H1 (cell line): ENCODE measurements around the gene TOMM5. TPM values are rescaled to one million over a fixed set of nuclear protein-coding genes. Genes with fewer than 3 reads are reported as not detected.

Experiments
- CTCF ChIA-PET: fragments of 300-600 bp; sonication (Branson Sonifier 250); formaldehyde crosslinking; loops from one replicate; lab custom pipeline; 2021; ENCODE audit not compliant: partially characterized antibody; lab: Charles Lee
- POLR2A ChIA-PET: fragments of 300-600 bp; sonication (Branson Sonifier 250); formaldehyde crosslinking; loops from one replicate; lab custom pipeline; 2021; ENCODE audit warnings: inconsistent platforms; ENCODE audit not compliant: partially characterized antibody; lab: Charles Lee
- DNase-seq, 2 experiments: peaks; one replicate each; pipeline versions ENCODE4 v3.0.0 to v3.0.0-alpha.2; 2010 to 2022; ENCODE audit warnings: low spot score in 2 of 2, low read depth in 1 of 2, mixed read lengths in 1 of 2
- FAIRE-seq: peaks from 2 replicates; lab custom pipeline; 2011; peaks lifted over from hg19 to GRCh38; lab: Jason Lieb, UNC
- H2AFZ ChIP-seq: 2 replicates; pipeline ENCODE4 v1.8.1; 2012; ENCODE audit warnings: low read length, inconsistent platforms
- H2AK5ac ChIP-seq: 2 replicates; pipeline ENCODE4 v1.6.1; 2013; ENCODE audit warnings: low read depth, low read length
- H2BK120ac ChIP-seq: replicated peaks from 2 replicates; pipeline ENCODE3; 2013; ENCODE audit warnings: low read depth, low read length, inconsistent platforms
- H2BK12ac ChIP-seq: 2 replicates; pipeline ENCODE4 v1.6.1; 2013; ENCODE audit warnings: low read depth, low read length
- H2BK15ac ChIP-seq: 2 replicates; pipeline ENCODE4 v1.6.1; 2013; ENCODE audit warnings: low read length
- H2BK20ac ChIP-seq: 2 replicates; pipeline ENCODE4 v1.6.1; 2013; ENCODE audit warnings: low read length
- H2BK5ac ChIP-seq: 2 replicates; pipeline ENCODE4 v1.6.1; 2013; ENCODE audit warnings: low read depth, low read length
- H3K14ac ChIP-seq: 2 replicates; pipeline ENCODE4 v1.6.1; 2013; ENCODE audit warnings: inconsistent platforms; ENCODE audit not compliant: insufficient read length
- H3K18ac ChIP-seq: 2 replicates; pipeline ENCODE4 v1.6.1; 2013; ENCODE audit warnings: low read length; ENCODE audit errors: extremely low read depth
- H3K23ac ChIP-seq: 2 replicates; pipeline ENCODE4 v1.6.1; 2013; ENCODE audit warnings: inconsistent platforms; ENCODE audit not compliant: insufficient read length
- H3K23me2 ChIP-seq: 2 replicates; pipeline ENCODE4 v1.6.1; 2013; ENCODE audit warnings: low read depth, low read length
- H3K27ac ChIP-seq: 2 replicates; pipeline ENCODE4 v1.6.1; 2011; ENCODE audit warnings: low read depth, low read length, inconsistent platforms
- H3K27me3 ChIP-seq, 4 experiments: replicated peaks in 1 of 4; 1 replicate in 1 of 4; 2 replicates in 3 of 4; pipeline versions ENCODE4 v1.6.1 to v1.8.1; 2011 to 2013; ENCODE audit warnings: low read length in 3 of 4, mild to moderate bottlenecking in 3 of 4, inconsistent platforms in 2 of 4, mixed read lengths in 2 of 4, moderate library complexity in 1 of 4; ENCODE audit not compliant: control insufficient read depth in 3 of 4, insufficient read depth in 3 of 4; ENCODE audit errors: extremely low read depth in 1 of 4
- H3K36me3 ChIP-seq, 4 experiments: 2 replicates each; pipeline versions ENCODE4 v1.6.1 to v1.8.1; 2011 to 2013; ENCODE audit warnings: mild to moderate bottlenecking in 4 of 4, low read length in 3 of 4, moderate library complexity in 2 of 4, control low read depth in 1 of 4, inconsistent platforms in 1 of 4; ENCODE audit not compliant: insufficient read depth in 4 of 4, control insufficient read depth in 2 of 4
- H3K4ac ChIP-seq: replicated peaks from 2 replicates; pipeline ENCODE3; 2013; ENCODE audit warnings: low read length, low read depth, mixed read lengths, inconsistent platforms; ENCODE audit not compliant: insufficient read length
- H3K4me1 ChIP-seq, 4 experiments: replicated peaks in 1 of 4; 1 replicate in 1 of 4; 2 replicates in 3 of 4; pipeline versions ENCODE4 v1.6.1 to v1.8.1; 2011 to 2013; ENCODE audit warnings: low read length in 3 of 4, inconsistent platforms in 2 of 4, mixed read lengths in 1 of 4; ENCODE audit not compliant: insufficient read depth in 4 of 4, control insufficient read depth in 3 of 4
- H3K4me2 ChIP-seq, 2 experiments: 2 replicates each; pipeline versions ENCODE4 v1.6.1 to v1.8.1; 2011 to 2013; ENCODE audit warnings: low read depth in 2 of 2, low read length in 2 of 2, control low read depth in 1 of 2, inconsistent platforms in 1 of 2, mild to moderate bottlenecking in 1 of 2; ENCODE audit not compliant: insufficient read depth in 1 of 2
- H3K4me3 ChIP-seq, 4 experiments: fragments of 200-600, 300-600 bp in 1 of 4; sonication (generic), shearing (Covaris generic), sonication (Bioruptor Twin) in 1 of 4; 2 replicates each; pipeline versions ENCODE4 v1.5.1 to v1.8.1; 2011 to 2016; ENCODE audit warnings: low read length in 4 of 4, low read depth in 3 of 4, control low read depth in 2 of 4, inconsistent platforms in 2 of 4, mild to moderate bottlenecking in 2 of 4, mixed read lengths in 1 of 4, moderate library complexity in 1 of 4; ENCODE audit not compliant: insufficient read depth in 2 of 4; ENCODE audit errors: extremely low read depth in 1 of 4
- H3K56ac ChIP-seq: replicated peaks from 2 replicates; pipeline ENCODE3; 2013; ENCODE audit warnings: low read depth, mild to moderate bottlenecking, mixed read lengths, low read length, inconsistent platforms; ENCODE audit not compliant: insufficient read length
- H3K79me1 ChIP-seq: 2 replicates; pipeline ENCODE4 v1.6.1; 2013; ENCODE audit warnings: low read depth, low read length, control low read depth
- H3K79me2 ChIP-seq, 2 experiments: 2 replicates each; pipeline versions ENCODE4 v1.6.1 to v1.8.1; 2012 to 2013; ENCODE audit warnings: low read length in 2 of 2, mild to moderate bottlenecking in 2 of 2, inconsistent platforms in 1 of 2; ENCODE audit not compliant: insufficient read depth in 2 of 2, control insufficient read depth in 1 of 2
- H3K9ac ChIP-seq, 4 experiments: replicated peaks in 1 of 4; 1 replicate in 1 of 4; 2 replicates in 3 of 4; pipeline versions ENCODE4 v1.6.1 to v1.8.1; 2011 to 2013; ENCODE audit warnings: low read depth in 3 of 4, low read length in 3 of 4, control low read depth in 2 of 4, mild to moderate bottlenecking in 2 of 4, moderate library complexity in 2 of 4, inconsistent platforms in 1 of 4; ENCODE audit errors: extremely low read depth in 1 of 4
- H3K9me3 ChIP-seq, 2 experiments: 2 replicates each; pipeline versions ENCODE4 v1.6.1 to v1.8.1; 2012 to 2013; ENCODE audit warnings: mild to moderate bottlenecking in 2 of 2, moderate library complexity in 2 of 2, control low read depth in 1 of 2, inconsistent platforms in 1 of 2, low read depth in 1 of 2, low read length in 1 of 2, mixed read lengths in 1 of 2; ENCODE audit not compliant: insufficient read depth in 2 of 2
- H4K20me1 ChIP-seq, 2 experiments: replicated peaks in 1 of 2; 2 replicates each; pipeline versions ENCODE3 to v1.8.1; 2011 to 2013; ENCODE audit warnings: inconsistent platforms in 2 of 2, low read length in 2 of 2, mild to moderate bottlenecking in 1 of 2; ENCODE audit not compliant: insufficient read depth in 2 of 2, control insufficient read depth in 1 of 2
- H4K5ac ChIP-seq: 2 replicates; pipeline ENCODE4 v1.6.1; 2013; ENCODE audit warnings: low read length, low read depth, mixed read lengths, inconsistent platforms; ENCODE audit not compliant: insufficient read length
- H4K8ac ChIP-seq: 2 replicates; pipeline ENCODE4 v1.8.0; 2013; ENCODE audit warnings: mild to moderate bottlenecking, moderate library complexity, low read length, inconsistent platforms; ENCODE audit not compliant: insufficient read depth; ENCODE audit errors: extremely low read depth
- H4K91ac ChIP-seq: replicated peaks from 2 replicates; pipeline ENCODE3; 2013; ENCODE audit warnings: low read length, mixed read lengths, inconsistent platforms; ENCODE audit not compliant: insufficient read length
- CHD2 ChIP-seq: IDR thresholded peaks from 2 replicates; pipeline ENCODE4 v1.6.1; 2012; ENCODE audit warnings: low read length, improper control_type of control experiment
- CTCF ChIP-seq, 3 experiments: IDR thresholded peaks; 1 replicate in 2 of 3; 2 replicates in 1 of 3; pipeline versions ENCODE4 v1.5.1 to v1.6.1; 2011; ENCODE audit warnings: low read length in 3 of 3, mild to moderate bottlenecking in 3 of 3, inconsistent platforms in 2 of 3, low read depth in 1 of 3, moderate library complexity in 1 of 3; ENCODE audit not compliant: insufficient read depth in 1 of 3; ENCODE audit errors: control extremely low read depth in 1 of 3
- KDM1A ChIP-seq: fragments of 200-600, 300-600 bp; sonication (generic); IDR thresholded peaks from 2 replicates; pipeline ENCODE4 v1.7.1; 2016; ENCODE audit warnings: mild to moderate bottlenecking, low read length, borderline replicate concordance
- KDM4A ChIP-seq: IDR thresholded peaks from one replicate; pipeline ENCODE4 v1.7.1; 2012; ENCODE audit warnings: low read depth, mild to moderate bottlenecking, moderate library complexity, low read length, inconsistent platforms; ENCODE audit not compliant: severe bottlenecking
- PHF8 ChIP-seq: fragments of 200-600 bp; sonication (generic); conservative IDR thresholded peaks from 2 replicates; pipeline ENCODE4 v1.7.1; 2012; ENCODE audit warnings: low read depth, mild to moderate bottlenecking, inconsistent platforms, low read length, moderate library complexity
- RBBP5 ChIP-seq: IDR thresholded peaks from 2 replicates; pipeline ENCODE4 v1.7.1; 2012; ENCODE audit warnings: low read depth, mild to moderate bottlenecking, inconsistent platforms, low read length, moderate library complexity, borderline replicate concordance
- SIN3A ChIP-seq, 2 experiments: IDR thresholded peaks in 1 of 2; conservative IDR thresholded peaks in 1 of 2; 2 replicates each; pipeline ENCODE4 v1.6.1; 2011 to 2012; ENCODE audit warnings: low read length in 2 of 2, improper control_type of control experiment in 1 of 2, low read depth in 1 of 2, mild to moderate bottlenecking in 1 of 2
- SP2 ChIP-seq: IDR thresholded peaks from 2 replicates; pipeline ENCODE4 v1.6.1; 2012; ENCODE audit warnings: mild to moderate bottlenecking, low read length, inconsistent platforms
- WGBS, 2 experiments: shearing (Covaris generic) in 1 of 2; methylation state at CpG; one replicate each; pipeline versions ENCODE4 v1.1.6 to v1.1.7; 2013 to 2015; ENCODE audit warnings: low lambda C conversion rate in 2 of 2, mixed read lengths in 2 of 2, inconsistent platforms in 1 of 2, low coverage in 1 of 2, missing lambda C conversion rate in 1 of 2; ENCODE audit not compliant: insufficient replicate concordance in 2 of 2, insufficient coverage in 1 of 2, insufficient read length in 1 of 2; ENCODE audit errors: extremely low coverage in 1 of 2, missing lambda C conversion rate in 1 of 2; 5-methylcytosine and 5-hydroxymethylcytosine counted together
- polyA plus RNA-seq, 7 experiments: library from polyadenylated mRNA; depleted of rRNA in 3 of 7; stranded (reverse) in 5 of 7; unstranded in 2 of 7; fragments of >200 nt in 5 of 7; fragments of 200-250 nt in 2 of 7; gene quantifications; 1 replicate in 5 of 7; 2 replicates in 1 of 7; 4 replicates in 1 of 7; pipeline versions ENCODE4 v1.2.1 to v1.2.3, GENCODE V29; 2011 to 2013; ENCODE audit warnings: missing spikeins in 2 of 7, mixed read lengths in 2 of 7
- total RNA-seq: library from RNA; stranded (reverse); fragmentation: NEBNext Ultra II Directional; extraction: Animal tissue kit (Norgen Biotek cat#: 25700); gene quantifications from 2 replicates; pipeline ENCODE4 v1.2.1, GENCODE V29; 2021

TOMM5 gene
- total and polyA plus RNA-seq, 2 of the 8 experiments (the other 6 are each of a cell fraction or from before 2014, with no cell fraction given): 171 to 174 TPM

DNA sequence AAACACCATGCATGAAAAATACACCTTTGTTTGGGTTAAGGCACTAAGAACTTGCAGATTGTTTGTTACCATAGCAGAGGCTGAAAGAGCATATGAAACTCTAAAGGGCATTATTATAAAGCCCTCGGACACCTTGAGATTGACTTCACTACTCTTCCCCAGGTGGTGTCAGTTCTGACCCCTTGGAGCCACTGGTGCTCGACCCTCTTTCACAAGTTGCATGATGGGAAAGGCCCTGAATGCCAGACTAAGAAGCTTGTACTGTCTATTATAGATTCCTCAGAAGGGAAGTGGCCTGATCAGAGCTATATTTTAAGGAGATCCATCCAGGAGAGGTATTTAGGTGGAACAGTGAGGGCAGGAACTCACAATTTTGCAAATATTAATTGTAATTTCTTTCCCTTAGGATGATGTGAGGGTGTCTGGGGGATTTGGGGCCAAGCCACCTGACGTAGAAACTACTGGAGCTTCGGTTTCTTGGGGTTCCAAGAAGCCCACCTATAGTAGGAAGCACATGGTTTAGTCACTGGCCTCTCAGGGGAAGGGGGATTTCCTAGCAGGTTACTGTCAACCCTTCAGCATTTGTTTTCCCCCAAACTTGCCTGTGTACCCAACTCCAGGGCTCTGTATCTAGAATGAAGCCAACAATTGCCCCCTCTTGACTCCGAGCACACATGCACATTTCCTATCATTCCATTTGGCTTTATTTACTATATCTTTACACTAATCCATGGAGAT is 32.4 kb downstream of the TOMM5 start:
- no peak overlapping the region for H2AFZ ChIP-seq
- WGBS, 2 experiments: 92% methylated on average over 5 of the region's 5 CpGs; no CpG with 5 or more reads in 1 of the 2 experiments
- no peak overlapping the region for H3K4me2 ChIP-seq
- H4K8ac ChIP-seq: no peak overlapping the region
- H3K79me2 ChIP-seq: peaks cover 0 to 6% of the 10 kb centered on the region in 2 experiments; a peak in 1 of 4 replicates
- no peak overlapping the region for H2BK20ac ChIP-seq
- peaks cover 0 to 8% (median 2%) of the 10 kb centered on the region in 4 experiments; a peak in 3 of 8 replicates for H3K36me3 ChIP-seq
- H3K9ac ChIP-seq: no peak overlapping the region
- no peaks in the 10 kb centered on the region for H3K27me3 ChIP-seq
- H2BK12ac ChIP-seq: peak overlapping the region; percentile 6; the same call in 1 of the 2 replicates
- no peak overlapping the region for H3K4me3 ChIP-seq
- H2AK5ac ChIP-seq: no peak overlapping the region
- ChIA-PET CTCF (interaction anchor here (0.6 kb wide), 2 partner anchors 20 to 39 kb away, joined by 3 read pairs; no protein-coding TSS in a partner anchor), POLR2A (interaction anchor here (1.0 kb wide), 1 partner anchor 12 kb away, joined by 4 read pairs; no protein-coding TSS in a partner anchor)
- no peak overlapping the region for H4K5ac ChIP-seq
- peaks cover 10 to 12% of the 10 kb centered on the region in 2 experiments; a peak in 3 of 4 replicates for H3K9me3 ChIP-seq
- peaks cover 0 to 8% (median 2%) of the 10 kb centered on the region in 4 experiments; a peak in 2 of 7 replicates for H3K4me1 ChIP-seq
- FAIRE-seq: no peak
- H2BK120ac ChIP-seq: no peak overlapping the region
- H2BK5ac ChIP-seq: peak overlapping the region; percentile 9; the same call in 1 of the 2 replicates
- no peaks in the 10 kb centered on the region for H3K79me1 ChIP-seq
- no peaks in the 10 kb centered on the region for H4K20me1 ChIP-seq
- no peak overlapping the region for H3K56ac ChIP-seq
- no peak overlapping the region for H3K27ac ChIP-seq
- TF ChIP-seq PHF8: no peak
- TF ChIP-seq CHD2: no peak
- TF ChIP-seq SP2: no peak
- TF ChIP-seq CTCF (IDR thresholded peaks at IDR 0.05; ENCODE audit: control extremely low read depth in 1 of 3, insufficient read depth in 1 of 3, low read depth in 1 of 3, low read length in 3 of 3): no peak
- TF ChIP-seq SIN3A (conservative IDR thresholded peaks at IDR 0.05 in 1 of 2, IDR thresholded peaks at IDR 0.05 in 1 of 2; ENCODE audit: low read depth in 1 of 2, low read length in 2 of 2): no peak
- no peak for TF ChIP-seq KDM1A
- TF ChIP-seq KDM4A: no peak
- TF ChIP-seq RBBP5: no peak
- TF ChIP-seq, all 59 proteins: peak for 0
- no peak overlapping the region for H3K4ac ChIP-seq
- no peak overlapping the region for H3K18ac ChIP-seq
- H4K91ac ChIP-seq: no peak overlapping the region
- DNase-seq: no peak
- no peak overlapping the region; the same call in 1 of the 2 replicates for H2BK15ac ChIP-seq
- no peak overlapping the region for H3K23ac ChIP-seq
- no peak overlapping the region for H3K14ac ChIP-seq
- no peaks in the 10 kb centered on the region for H3K23me2 ChIP-seq
